SU-DHL-6 (cell line): Measurements from ENCODE around the gene FGF8.

ENCODE experiments used
- H2AFZ ChIP-seq: fragments of 200-600 bp; sonication (generic); 2 replicates; pipeline ENCODE4 v1.6.1; 2014; ENCODE audit warnings: low read depth, mild to moderate bottlenecking, moderate library complexity, mixed read lengths, antibody characterized with exemption, low read length; ENCODE audit not compliant: severe bottlenecking
- H3F3A ChIP-seq: fragments of 200-600 bp; shearing (Covaris generic); 2 replicates; pipeline ENCODE4 v1.6.0; 2016; ENCODE audit warnings: antibody characterized with exemption, mild to moderate bottlenecking; ENCODE audit not compliant: insufficient read depth
- H3K27ac ChIP-seq: fragments of 200-600 bp; sonication (generic); 2 replicates; pipeline ENCODE4 v1.5.1; 2016; ENCODE audit warnings: low read depth, mild to moderate bottlenecking, low read length, moderate library complexity, mixed read lengths
- H3K27me3 ChIP-seq: fragments of 200-600 bp; sonication (generic), shearing (Covaris generic); 2 replicates; pipeline ENCODE4 v1.6.0; 2014; ENCODE audit warnings: mild to moderate bottlenecking, low read length
- H3K36me3 ChIP-seq: fragments of 200-600 bp; sonication (generic); 2 replicates; pipeline ENCODE4 v1.6.1; 2014; ENCODE audit warnings: mild to moderate bottlenecking, low read length, mixed read lengths
- H3K4me2 ChIP-seq: fragments of 300-600, 200-600 bp; shearing (Covaris generic), sonication (generic); 2 replicates; pipeline ENCODE4 v1.6.0; 2014; ENCODE audit warnings: low read length, low read depth, mild to moderate bottlenecking; ENCODE audit not compliant: poor library complexity, severe bottlenecking
- H3K4me3 ChIP-seq: fragments of 200-600 bp; sonication (generic); 2 replicates; pipeline ENCODE4 v1.5.1; 2014; ENCODE audit warnings: antibody characterized with exemption, low read length, mild to moderate bottlenecking, mixed read lengths; ENCODE audit not compliant: insufficient read depth, poor library complexity, severe bottlenecking
- H3K79me2 ChIP-seq: fragments of 200-600 bp; sonication (generic); 2 replicates; pipeline ENCODE4 v1.6.1; 2014; ENCODE audit warnings: mild to moderate bottlenecking, low read length, moderate library complexity; ENCODE audit not compliant: insufficient read depth
- H3K9ac ChIP-seq: fragments of 200-600 bp; sonication (generic); 2 replicates; pipeline ENCODE4 v1.7.0; 2014; ENCODE audit warnings: mild to moderate bottlenecking, low read length
- H3K9me2 ChIP-seq: fragments of 200-600 bp; sonication (generic); replicated peaks from 2 replicates; pipeline ENCODE4 v1.6.1; 2014; ENCODE audit warnings: low read length; ENCODE audit not compliant: insufficient read depth
- H3K9me3 ChIP-seq: fragments of 200-600 bp; sonication (generic); 2 replicates; pipeline ENCODE4 v1.6.1; 2014; ENCODE audit warnings: low read length, mixed read lengths; ENCODE audit not compliant: insufficient read depth
- H4K20me1 ChIP-seq: fragments of 200-600 bp; sonication (generic); 2 replicates; pipeline ENCODE4 v1.6.1; 2014; ENCODE audit warnings: low read depth, mild to moderate bottlenecking, antibody characterized with exemption, low read length, moderate library complexity, mixed read lengths
- EZH2phosphoT487 ChIP-seq: fragments of 200-600 bp; sonication (generic), shearing (Covaris generic); conservative IDR thresholded peaks from 2 replicates; pipeline ENCODE4 v1.6.1; 2018; ENCODE audit warnings: mild to moderate bottlenecking, antibody characterized with exemption, low read length, moderate library complexity, mixed read lengths
- TF ChIP-seq, protein P1 (sequence below): fragments of 200-600 bp; sonication (generic); IDR thresholded peaks from one replicate; pipeline ENCODE4 v1.5.1; 2017; ENCODE audit warnings: antibody characterized with exemption, mild to moderate bottlenecking, low read length, moderate library complexity; ENCODE audit not compliant: insufficient read depth, poor library complexity, severe bottlenecking

FGF8 gene

DNA sequence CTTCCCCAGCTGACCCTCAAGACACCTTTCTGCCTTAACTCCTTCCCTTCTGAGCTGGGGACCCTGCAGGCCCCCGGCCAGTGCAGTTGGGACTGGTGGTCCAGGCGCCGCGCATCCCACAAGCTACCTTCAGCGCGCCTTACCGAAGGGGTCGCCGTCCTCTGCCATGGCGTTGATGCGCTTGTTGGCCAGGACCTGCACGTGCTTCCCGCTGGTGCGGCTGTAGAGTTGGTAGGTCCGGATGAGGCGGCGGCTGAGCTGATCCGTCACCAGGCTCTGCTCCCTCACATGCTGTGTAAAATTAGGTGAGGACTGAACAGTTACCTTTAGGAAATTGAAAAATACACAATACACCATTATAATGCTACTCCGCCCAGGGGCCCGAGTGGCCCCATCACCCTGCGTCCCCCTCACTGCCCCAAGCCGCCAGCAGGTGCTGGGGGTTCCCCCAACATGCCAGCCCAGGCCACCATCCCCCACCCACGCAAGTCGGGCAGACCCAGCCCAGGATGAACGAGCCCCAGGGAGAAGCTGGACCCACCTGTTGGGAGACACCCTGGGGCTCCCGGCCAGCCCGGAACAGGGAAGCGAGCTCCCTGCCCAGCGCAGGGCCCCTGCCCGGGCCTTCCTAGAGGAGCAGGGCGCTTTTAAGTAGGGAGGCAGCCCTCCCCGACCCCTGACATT is 1.2 kb downstream of the FGF8 start:
- Histone ChIP-seq H3F3A (no peaks in the 10 kb centered on the region), H2AFZ (no peak overlapping the region), H3K79me2 (no peaks in the 10 kb centered on the region), H3K9ac (no peak overlapping the region), H3K4me3 (no peak overlapping the region), H4K20me1 (no peaks in the 10 kb centered on the region), H3K4me2 (no peak overlapping the region), H3K9me2 (no peaks in the 10 kb centered on the region), H3K27ac (no peak overlapping the region), H3K36me3 (no peaks in the 10 kb centered on the region), H3K27me3 (no peaks in the 10 kb centered on the region), H3K9me3 (no peaks in the 10 kb centered on the region)
- TF ChIP-seq, protein P1, sequence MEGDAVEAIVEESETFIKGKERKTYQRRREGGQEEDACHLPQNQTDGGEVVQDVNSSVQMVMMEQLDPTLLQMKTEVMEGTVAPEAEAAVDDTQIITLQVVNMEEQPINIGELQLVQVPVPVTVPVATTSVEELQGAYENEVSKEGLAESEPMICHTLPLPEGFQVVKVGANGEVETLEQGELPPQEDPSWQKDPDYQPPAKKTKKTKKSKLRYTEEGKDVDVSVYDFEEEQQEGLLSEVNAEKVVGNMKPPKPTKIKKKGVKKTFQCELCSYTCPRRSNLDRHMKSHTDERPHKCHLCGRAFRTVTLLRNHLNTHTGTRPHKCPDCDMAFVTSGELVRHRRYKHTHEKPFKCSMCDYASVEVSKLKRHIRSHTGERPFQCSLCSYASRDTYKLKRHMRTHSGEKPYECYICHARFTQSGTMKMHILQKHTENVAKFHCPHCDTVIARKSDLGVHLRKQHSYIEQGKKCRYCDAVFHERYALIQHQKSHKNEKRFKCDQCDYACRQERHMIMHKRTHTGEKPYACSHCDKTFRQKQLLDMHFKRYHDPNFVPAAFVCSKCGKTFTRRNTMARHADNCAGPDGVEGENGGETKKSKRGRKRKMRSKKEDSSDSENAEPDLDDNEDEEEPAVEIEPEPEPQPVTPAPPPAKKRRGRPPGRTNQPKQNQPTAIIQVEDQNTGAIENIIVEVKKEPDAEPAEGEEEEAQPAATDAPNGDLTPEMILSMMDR: no peak
- TF ChIP-seq EZH2phosphoT487: no peak

DNA sequence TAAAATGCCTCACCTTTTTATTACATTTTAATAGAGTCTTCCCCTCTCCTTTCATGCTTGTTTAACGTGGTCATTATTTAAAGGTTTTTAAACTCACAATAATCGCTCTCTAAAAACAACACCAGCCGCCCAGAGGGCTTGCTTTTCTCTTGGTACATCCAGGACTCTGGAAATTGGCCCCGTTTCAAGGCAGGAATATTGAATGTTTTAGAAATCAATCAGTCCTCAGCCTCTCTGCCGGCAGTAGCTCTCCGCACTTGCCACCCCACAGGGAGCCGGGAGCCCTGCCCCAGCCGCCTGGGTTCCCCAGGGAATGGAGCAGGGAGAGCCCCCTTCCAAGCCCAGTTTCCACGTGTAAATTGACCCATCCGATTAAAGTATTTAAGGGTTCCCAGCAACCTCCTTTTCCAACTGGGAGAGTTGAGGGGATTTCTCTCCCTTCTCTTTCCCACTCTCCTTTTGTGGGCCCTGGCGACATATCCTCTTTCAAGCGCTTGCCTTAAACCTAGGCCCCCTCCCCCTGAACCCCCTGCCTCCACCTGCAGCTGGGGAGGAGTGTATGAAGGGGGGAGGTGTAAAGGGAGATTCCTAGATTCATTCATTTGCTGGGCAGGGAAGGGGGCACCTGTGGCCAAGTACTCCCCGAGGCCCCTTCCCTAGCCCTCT is 1.9 kb downstream of the FGF8 start:
- Histone ChIP-seq H4K20me1 (no peaks in the 10 kb centered on the region), H3K9me3 (no peaks in the 10 kb centered on the region), H3K9ac (no peak overlapping the region), H3K27ac (no peak overlapping the region), H3K4me3 (no peak overlapping the region), H3K36me3 (no peaks in the 10 kb centered on the region), H3K4me2 (no peak overlapping the region), H3K79me2 (no peaks in the 10 kb centered on the region), H3K27me3 (no peaks in the 10 kb centered on the region), H3K9me2 (no peaks in the 10 kb centered on the region), H3F3A (no peaks in the 10 kb centered on the region), H2AFZ (no peak overlapping the region)
- no peak; the same call in 1 of the 2 replicates for TF ChIP-seq EZH2phosphoT487
- TF ChIP-seq, protein P1: no peak

DNA sequence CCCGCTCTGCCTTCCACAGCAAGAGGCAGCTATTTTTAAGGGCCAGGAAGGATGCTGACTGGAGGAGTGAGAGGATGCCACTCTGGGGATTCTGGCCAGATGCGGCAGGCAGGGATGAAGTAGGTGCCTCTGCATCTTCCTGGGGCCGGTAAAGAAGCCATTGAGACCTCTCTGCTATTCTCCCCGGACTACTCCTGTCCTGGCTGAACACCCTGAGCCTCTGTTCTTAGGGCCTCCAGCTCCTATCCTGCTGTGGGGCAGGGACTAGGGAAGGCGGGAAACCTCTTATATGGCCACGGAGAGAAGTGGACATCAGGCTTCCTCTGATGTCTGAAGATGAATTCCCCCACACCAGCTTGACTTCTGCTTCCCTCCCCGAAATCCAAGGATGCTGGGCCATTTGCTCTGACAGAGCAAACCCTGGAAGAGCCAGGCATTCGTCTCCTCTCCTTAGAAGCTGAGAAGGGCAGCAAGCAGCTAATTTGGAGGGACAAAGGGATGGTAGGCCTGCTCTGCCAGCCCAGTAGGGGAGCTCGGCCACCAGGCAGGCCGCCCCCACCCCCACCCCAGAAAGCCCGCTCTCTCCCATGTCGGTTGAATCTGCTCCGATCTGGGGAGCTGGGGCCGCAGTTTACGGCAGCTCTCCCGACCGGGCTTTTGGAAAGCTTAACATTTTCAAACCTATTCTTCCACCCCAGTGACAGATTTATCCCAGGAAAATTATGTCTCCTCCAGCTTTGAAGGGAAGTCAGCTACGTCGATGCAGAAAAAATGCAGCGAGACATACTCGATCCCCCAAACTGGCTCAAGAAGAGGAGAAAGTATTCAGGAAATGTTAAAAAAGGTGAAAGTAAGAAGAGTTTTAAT is 2.8 kb downstream of the FGF8 start:
- no peaks in the 10 kb centered on the region for H3F3A ChIP-seq
- no peaks in the 10 kb centered on the region for H4K20me1 ChIP-seq
- H3K9me3 ChIP-seq: no peaks in the 10 kb centered on the region
- no peak overlapping the region for H3K4me2 ChIP-seq
- no peaks in the 10 kb centered on the region for H3K36me3 ChIP-seq
- TF ChIP-seq, protein P1: no peak
- TF ChIP-seq EZH2phosphoT487: no peak
- no peak overlapping the region for H3K27ac ChIP-seq
- no peaks in the 10 kb centered on the region for H3K27me3 ChIP-seq
- no peaks in the 10 kb centered on the region for H3K79me2 ChIP-seq
- H3K4me3 ChIP-seq: no peak overlapping the region
- H3K9ac ChIP-seq: no peak overlapping the region
- H3K9me2 ChIP-seq: no peaks in the 10 kb centered on the region
- no peak overlapping the region for H2AFZ ChIP-seq
